Stimulated activated CD8-positive, alpha-beta memory T cell treated with anti-CD3 and anti-CD28 coated beads, Interleukin-4, amount 100 ng/mL, for 1 hour (primary cell): ENCODE results near the gene ST6GAL1.
"Not testable (repeated sequence)": the region's sequence is repeated elsewhere in the genome, so short reads cannot be mapped to it uniquely, and the experiment has no call there.

Experiments used
- DNase-seq, 2 donors: peaks; one replicate each; pipeline ENCODE4 v3.0.0-alpha.2; 2020; ENCODE audit warnings: low read depth in 2 of 2, low spot score in 1 of 2

ST6GAL1 gene

DNA sequence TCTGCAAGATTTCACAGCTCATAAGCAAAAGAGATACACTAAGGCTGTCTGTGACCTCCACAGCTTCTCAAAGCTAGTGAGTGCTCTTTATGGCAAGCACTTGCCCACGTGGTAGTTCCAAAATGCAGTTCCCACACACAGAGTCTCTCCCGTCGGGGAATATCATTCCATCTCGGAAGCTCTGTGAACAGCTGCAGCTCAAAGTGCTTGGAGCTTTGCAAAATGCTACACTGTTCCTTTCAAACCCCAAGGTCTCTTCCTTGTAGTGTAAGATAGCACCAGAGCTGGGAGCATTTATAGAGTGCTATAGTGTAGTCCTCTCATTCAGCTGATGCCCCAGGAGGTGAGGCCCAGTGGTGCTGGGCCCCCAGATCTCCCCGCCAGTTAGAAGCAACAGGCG lies 36.1 kb downstream of the ST6GAL1 start:
- DNase-seq: no peak

DNA sequence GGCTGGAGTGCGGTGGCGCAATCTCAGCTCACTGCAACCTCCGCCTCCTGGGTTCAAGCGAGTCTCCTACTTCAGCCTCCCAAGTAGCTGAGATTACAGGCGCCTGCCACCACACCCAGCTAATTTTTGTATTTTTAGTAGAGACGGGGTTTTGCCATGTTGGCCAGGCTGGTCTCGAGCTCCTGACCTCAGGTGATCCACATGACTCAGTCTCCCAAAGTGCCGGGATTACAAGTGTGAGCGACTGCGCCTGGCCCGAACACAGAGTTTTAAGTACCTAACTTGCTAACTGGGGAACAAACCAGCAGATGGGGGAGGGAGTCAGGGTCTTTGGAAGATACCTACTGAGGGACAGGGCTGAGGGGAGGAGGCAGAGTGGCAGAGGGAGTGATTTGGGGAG lies 36.9 kb downstream of the ST6GAL1 start:
- DNase-seq: not testable (repeated sequence)

DNA sequence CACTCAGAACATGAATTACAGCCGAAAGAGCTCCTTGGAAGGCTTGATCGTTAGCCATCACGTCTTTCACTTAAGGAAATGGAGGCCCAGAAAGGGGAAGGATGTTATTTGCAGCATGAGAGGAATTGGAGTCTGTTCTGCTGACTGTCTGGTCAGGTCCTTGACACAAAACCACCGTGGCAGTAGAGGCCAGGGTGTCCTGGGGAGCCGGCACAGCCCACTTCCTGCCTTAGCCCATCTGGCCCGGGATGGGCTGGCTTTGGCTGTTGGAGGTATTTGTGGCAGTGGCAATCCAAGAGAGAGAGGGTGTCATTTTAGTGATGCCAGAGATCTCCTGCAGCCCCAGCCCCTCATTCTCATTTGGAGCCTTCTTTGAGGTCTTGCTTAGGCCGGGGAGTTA lies 37.4 kb downstream of the ST6GAL1 start:
- DNase-seq: no peak

GRCh38 chr3:186969607-186970006 lies 39.3 kb downstream of the ST6GAL1 start:
- no peak for DNase-seq

- DNase-seq: not testable (repeated sequence)
Measured at GRCh38 chr3:186971106-186971505, 40.8 kb downstream of the ST6GAL1 start.

DNA sequence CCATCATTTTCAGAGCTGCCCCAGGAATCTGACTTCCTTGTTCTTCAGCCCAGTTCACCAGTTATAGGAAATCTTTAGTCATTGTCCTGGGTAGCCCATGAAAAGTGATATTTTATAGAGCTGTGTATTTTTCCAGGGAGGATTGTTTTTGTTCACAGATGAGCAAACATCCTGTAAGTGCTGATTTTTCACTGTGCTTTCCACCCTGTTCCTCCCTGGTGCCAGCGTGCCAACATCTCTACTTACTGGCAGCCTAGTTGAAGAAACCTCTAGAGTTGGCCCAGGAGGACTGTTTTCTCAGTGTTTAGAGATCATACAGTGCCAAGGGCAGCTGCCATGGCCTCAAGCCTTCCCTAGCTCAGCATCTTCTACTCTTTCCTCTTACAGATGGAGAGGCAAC lies 41.3 kb downstream of the ST6GAL1 start:
- no peak for DNase-seq

DNA sequence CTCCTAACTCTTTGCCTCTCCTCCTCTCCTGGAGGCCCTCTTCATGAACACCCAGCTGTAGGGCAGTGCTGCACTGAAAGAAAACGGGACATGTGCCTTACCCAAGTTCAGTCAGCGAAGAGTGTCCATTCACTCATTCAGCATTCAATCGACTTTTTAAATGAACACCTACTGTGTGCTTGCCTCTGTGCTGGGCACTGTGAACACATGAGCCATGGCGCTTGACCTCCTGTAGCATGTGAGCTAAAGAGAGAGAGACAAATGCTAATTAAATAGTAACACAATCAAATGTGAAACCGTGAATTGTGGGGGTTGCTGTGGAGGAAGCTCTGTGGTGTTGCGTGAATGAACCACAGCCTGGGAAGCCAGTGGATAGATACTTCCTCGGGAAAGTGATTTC lies 43.4 kb downstream of the ST6GAL1 start:
- no peak for DNase-seq

DNA sequence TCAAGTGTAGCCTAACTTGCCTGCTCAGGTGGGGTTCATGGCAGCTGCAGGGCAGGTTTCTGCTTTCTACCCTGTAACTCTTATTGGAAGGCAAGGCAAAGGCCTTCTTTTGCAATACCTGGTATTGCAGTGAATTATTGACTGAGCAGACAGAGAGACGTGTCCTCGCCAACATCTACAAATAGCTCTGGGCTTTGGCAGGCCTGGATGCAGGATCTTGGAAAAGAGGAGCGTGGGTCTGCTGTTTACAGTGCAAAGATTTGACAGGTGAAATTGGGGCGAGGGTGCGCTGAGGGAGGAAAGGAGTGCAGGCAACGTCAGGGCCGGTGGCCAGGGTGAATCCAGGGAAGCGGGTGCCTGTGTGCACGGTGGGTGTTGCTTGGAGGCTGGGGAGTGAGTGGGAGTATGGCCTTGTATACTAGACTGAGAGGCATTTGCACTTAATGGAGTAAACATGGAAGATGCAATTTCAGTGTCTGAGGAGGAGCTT lies 44.5 kb downstream of the ST6GAL1 start:
- DNase-seq: no peak

DNA sequence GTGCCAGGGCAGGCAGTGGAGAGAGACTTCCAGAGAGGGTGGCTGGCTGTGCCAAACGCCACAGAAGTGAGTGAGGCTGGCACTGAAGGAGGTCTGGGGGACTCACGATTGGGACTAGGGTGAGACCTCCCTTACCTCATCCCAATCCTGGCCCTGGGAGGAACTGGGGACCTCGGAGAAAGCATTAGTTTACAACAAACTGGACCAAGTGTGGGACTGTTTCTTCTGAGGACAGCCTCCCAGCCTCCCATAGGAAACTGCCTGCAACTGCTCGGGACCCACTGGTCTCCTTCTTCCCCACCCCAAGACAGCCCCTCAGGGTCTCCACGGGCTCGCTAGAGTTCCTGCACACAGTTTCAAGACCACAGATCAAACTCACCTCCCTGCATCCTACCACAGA lies 45.4 kb downstream of the ST6GAL1 start:
- DNase-seq: no peak

GRCh38 chr3:186976837-186977750 lies 46.8 kb downstream of the ST6GAL1 start:
- no peak for DNase-seq

DNA sequence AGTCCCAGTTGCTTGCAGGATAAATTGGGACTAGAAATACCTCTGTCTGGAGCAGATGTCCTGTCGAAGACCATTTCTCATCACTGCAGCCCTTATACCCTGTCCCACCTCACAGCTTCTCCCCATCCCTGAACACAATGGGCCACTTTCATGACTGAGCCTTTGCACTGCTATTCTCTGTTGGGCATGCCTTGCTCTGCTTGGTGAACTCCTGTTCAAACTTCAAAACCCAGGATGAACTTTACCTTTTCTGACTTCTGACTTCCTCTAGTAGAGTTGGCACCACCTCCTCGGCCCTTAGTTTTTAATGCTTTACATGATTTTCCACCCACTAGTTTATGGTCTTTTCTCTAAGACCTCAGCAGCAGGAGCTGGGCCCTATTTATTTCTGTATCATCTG lies 48.4 kb downstream of the ST6GAL1 start:
- no peak for DNase-seq

GRCh38 chr3:186979852-186980251 lies 49.5 kb downstream of the ST6GAL1 start:
- DNase-seq: no peak

DNA sequence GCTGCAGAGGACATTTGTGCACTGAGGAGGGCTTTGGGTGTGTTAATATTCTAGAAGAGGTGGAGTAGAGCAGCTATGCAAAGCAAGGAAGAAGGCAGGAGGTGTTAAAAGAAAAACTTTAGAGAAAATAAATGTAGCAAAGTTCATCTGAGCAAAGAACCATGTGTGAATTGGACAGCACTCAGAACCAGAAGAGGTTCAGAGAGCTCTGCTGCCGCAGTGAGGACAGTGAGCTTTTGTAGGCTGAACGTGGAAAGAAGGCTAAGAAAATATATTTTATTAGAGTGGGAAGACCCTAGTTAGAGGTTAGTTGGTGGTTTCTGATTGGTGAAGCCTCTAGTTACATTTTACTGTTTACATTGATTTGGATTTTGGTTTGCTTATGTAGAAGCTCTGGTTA lies 50.7 kb downstream of the ST6GAL1 start:
- no peak for DNase-seq

DNA sequence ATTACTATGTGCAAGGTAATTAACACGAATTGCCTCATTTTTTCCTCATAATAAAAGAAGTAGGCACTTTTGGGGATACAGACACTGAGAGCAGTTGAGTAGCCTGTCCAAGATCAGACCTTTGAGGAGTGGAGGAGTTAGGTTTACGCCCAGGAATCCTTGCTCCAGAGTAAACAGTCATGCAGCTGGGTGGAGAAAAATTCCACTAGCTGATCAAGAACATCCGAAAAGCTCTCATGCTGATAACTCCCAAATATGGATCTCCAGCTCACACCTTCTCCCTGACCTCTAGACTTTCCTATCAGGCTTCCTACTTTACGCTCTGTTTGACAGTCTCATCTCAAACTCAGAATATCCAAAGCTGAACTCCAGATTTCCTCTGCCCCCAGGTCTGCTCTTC lies 53.3 kb downstream of the ST6GAL1 start:
- no peak for DNase-seq

GRCh38 chr3:186984064-186984463 lies 53.7 kb downstream of the ST6GAL1 start:
- DNase-seq: no peak

DNA sequence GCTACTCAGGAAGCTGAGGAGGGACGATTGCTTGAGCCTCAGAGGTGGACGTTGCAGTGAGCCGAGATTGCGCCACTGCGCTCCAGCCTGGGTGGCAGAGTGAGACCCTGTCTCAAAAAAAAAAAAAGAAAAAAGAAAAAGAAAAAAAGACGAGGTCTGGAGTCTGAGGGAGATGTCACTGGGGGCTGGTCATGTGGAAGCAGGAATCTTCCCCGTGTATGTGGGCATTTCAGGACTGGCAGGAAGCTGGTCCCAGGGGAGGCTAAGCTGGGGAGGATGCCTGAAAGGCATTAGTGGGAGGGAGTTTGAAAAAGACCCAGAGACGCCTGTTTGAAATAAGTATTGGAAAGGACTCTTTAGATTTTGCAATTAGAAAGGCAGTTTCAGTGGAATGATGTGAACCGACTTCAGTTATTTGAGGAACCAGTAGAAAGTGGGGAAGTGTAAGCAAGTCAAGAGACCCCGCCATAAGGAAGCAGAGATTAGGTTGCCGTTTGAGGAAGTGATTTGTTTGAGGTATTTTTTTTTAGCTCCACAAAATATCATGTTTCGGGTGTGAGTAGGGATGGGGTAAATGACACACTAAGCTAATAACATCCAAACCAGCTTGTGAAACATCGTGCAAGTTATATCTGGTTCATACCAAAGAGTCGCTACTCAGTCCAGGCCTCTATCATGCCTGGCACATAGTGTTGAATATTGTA lies 55.5 kb downstream of the ST6GAL1 start:
- DNase-seq: no peak

DNA sequence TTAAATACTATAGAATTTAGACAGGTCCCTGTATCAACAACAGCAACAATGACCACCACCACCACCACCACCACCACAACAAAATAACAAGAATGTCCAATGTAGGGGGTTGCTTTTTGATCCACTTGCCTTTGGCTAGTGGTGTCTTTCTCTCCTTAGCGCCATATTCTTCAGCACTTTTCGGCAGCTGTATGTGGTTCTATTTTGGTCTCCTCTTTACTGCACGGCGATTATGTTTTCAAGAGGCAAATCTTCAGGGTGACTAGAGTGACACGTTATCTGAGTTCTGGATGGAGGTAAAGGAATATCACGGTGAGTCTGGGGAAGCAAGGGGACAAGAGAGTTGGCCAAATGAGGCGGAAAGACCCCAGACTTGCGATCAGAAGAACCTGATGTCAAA lies 56.1 kb downstream of the ST6GAL1 start:
- DNase-seq: no peak

GRCh38 chr3:186986816-186987215 lies 56.5 kb downstream of the ST6GAL1 start:
- no peak for DNase-seq

DNA sequence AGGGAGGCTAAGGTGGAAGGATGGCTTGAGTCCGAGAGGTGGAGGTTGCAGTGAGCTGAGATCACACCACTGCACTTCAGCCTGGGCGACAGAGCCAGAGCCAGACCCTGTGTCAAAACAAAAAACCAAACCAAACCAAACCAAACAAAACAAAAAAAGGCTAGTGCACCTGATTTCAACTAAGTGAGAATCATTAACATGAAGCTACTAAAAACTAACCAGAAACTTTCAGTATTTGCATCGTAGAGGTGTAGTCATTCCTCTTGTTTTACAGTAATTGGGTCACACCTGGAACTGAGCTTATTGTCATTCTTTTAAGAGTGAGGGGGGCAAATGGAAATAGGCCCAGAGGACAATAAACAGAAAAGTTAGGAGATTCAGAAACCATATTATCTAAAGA lies 58.5 kb downstream of the ST6GAL1 start:
- no peak for DNase-seq

DNA sequence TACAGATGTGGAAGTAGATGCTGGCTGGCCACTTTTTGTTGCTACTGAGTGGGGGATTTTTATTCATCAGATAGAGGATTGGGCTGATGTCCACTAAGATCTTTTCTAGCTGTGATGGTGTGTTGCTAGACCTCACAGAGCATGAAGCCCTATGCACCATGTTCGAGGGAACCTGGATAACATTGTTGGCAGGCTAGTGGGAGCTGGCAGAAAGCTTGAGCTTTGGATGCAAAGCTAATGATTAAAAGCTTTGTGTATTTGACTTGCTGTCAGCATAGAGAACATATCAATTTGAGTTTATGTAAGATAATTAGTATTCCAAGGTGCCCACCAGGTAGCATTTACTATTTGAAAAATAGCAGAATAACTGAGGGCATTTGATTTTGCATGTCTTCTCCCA lies 59.1 kb downstream of the ST6GAL1 start:
- DNase-seq: no peak

DNA sequence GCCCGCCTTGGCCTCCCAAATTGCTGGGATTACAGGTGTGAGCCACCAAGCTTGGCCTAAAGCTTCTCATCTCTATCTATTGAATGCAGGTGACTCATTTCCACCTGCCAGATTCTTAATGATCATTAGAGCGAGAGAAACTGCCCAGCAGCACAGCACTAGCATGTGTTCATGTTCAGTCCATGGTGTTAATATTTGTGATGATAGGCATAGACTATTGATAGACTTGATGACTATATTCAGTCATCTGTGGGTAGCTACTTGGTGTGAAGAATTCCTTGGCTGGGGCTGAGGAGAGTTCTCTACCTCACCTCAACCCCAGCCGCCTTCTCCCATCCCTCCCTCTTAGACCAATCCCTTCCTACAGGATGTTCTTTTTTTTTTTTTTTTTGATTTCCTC lies 60.0 kb downstream of the ST6GAL1 start:
- no peak for DNase-seq

- DNase-seq: no peak
Measured at GRCh38 chr3:186990878-186991308, 60.6 kb downstream of the ST6GAL1 start.
